Effector memory CD4-positive, alpha-beta T cell (primary cell): ENCODE measurements around the gene OSTC.
"Not testable (repeated sequence)": the region's sequence is repeated elsewhere in the genome, so short reads cannot be mapped to it uniquely, and the experiment has no call there.

Source experiments
- DNase-seq, 3 donors: peaks; one replicate each; pipeline ENCODE4 v3.0.0-alpha.2; 2020
- H3K27ac ChIP-seq: 2 replicates; pipeline ENCODE4 v1.7.0; 2013; ENCODE audit warnings: mild to moderate bottlenecking, low read length, moderate library complexity; ENCODE audit not compliant: insufficient read depth, poor library complexity, severe bottlenecking
- H3K27me3 ChIP-seq: replicated peaks from 2 replicates; pipeline ENCODE4 v1.7.0; 2013; ENCODE audit warnings: mild to moderate bottlenecking, low read length; ENCODE audit not compliant: insufficient read depth, control insufficient read depth, poor library complexity, severe bottlenecking
- H3K36me3 ChIP-seq: 2 replicates; pipeline ENCODE4 v1.7.0; 2013; ENCODE audit warnings: mild to moderate bottlenecking, low read length, moderate library complexity; ENCODE audit not compliant: control insufficient read depth, insufficient read depth
- H3K4me1 ChIP-seq: 2 replicates; pipeline ENCODE4 v1.7.0; 2013; ENCODE audit warnings: low read length, mild to moderate bottlenecking; ENCODE audit not compliant: control insufficient read depth, insufficient read depth, poor library complexity, severe bottlenecking
- H3K4me3 ChIP-seq: 2 replicates; pipeline ENCODE4 v1.7.0; 2013; ENCODE audit warnings: low read length, low read depth, mild to moderate bottlenecking; ENCODE audit not compliant: insufficient read depth, poor library complexity, severe bottlenecking
- H3K9me3 ChIP-seq: 2 replicates; pipeline ENCODE4 v1.7.0; 2013; ENCODE audit warnings: mild to moderate bottlenecking, low read length, moderate library complexity; ENCODE audit not compliant: control insufficient read depth

The OSTC gene

DNA sequence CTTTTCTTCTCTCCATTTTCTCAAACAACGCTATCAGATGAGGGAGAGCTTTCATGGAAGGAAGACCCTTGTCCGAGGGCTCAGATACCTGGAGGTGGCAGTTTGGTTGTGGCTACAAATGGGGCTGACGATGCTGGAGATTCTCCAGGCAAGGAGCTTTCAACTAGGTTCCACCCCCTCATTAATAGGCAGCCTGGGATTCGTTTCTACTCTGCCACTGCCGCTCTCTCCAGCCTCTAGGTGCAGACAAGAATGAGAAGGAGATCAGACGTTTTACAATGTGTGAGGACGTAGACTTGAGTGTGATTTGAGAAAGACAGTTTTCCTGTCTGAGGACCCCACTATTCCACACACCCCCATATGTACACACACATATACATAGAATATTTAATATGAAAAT lies 59.3 kb downstream of the OSTC start:
- Histone ChIP-seq H3K36me3 (no peaks in the 10 kb centered on the region), H3K4me3 (no peak overlapping the region), H3K27ac (no peak overlapping the region), H3K27me3 (no peaks in the 10 kb centered on the region), H3K4me1 (no peaks in the 10 kb centered on the region), H3K9me3 (no peaks in the 10 kb centered on the region)
- DNase-seq: no peak

DNA sequence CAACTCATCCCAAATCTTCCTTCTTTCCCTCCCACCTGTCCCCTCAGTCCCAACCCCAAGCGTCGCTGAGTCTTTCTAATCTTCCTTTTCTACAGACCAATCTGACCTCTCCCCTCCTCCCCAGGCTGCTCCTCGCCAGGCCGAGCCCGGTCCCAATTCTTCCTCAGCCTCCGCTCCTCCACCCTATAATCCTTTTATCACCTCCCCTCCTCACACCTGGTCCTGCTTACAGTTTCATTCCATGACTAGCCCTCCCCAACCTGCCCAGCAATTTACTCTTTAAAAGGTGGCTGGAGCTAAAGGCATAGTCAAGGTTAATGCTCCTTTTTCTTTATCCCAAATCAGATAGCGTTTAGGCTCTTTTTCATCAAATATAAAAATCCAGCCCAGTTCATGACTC lies 60.2 kb downstream of the OSTC start:
- not testable (repeated sequence) for H3K9me3 ChIP-seq, H3K27me3 ChIP-seq, H3K4me3 ChIP-seq, H3K27ac ChIP-seq, H3K36me3 ChIP-seq, DNase-seq, H3K4me1 ChIP-seq

DNA sequence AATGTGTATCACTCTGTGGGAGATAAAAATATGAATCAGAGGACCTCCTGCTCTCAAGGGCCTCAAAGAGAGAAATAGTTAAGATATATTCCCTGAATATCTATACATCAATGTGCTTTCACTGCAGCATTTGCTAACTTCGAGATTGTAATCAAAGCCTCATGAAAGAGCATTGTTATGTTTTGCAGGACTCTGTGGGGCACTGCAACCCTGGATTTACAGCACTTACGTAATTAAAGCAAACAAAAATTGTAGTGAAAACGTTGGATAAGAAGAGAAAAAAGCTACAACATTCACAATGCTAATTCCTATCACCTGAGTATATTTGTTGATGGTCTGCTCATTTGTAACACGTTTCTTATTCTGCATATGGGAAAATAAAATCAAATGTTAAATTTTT lies 64.5 kb downstream of the OSTC start:
- no peaks in the 10 kb centered on the region for H3K9me3 ChIP-seq
- no peak overlapping the region for H3K27ac ChIP-seq
- H3K4me3 ChIP-seq: no peak overlapping the region
- H3K27me3 ChIP-seq: no peaks in the 10 kb centered on the region
- H3K36me3 ChIP-seq: no peaks in the 10 kb centered on the region
- no peaks in the 10 kb centered on the region for H3K4me1 ChIP-seq
- no peak for DNase-seq

DNA sequence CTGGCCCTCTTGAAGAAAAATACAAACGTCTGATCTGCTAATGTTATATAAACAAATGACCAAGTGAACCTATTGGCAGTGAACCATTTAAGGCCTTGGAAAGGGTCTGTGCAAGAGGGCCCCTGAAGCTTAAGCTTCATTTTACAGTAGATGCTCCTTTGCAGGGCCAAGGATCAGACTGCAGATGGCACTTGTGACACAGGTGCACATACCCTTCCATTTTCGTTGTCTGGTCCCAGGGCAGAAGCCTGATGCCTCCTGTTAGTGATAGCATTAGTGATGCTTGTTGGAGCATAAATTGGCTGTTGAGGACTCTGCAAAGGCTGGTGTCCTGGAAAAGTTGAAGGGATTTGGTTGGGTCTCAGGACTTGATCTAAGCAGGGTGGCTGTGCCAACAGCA lies 65.9 kb downstream of the OSTC start:
- no peak for DNase-seq
- no peaks in the 10 kb centered on the region for H3K4me1 ChIP-seq

DNA sequence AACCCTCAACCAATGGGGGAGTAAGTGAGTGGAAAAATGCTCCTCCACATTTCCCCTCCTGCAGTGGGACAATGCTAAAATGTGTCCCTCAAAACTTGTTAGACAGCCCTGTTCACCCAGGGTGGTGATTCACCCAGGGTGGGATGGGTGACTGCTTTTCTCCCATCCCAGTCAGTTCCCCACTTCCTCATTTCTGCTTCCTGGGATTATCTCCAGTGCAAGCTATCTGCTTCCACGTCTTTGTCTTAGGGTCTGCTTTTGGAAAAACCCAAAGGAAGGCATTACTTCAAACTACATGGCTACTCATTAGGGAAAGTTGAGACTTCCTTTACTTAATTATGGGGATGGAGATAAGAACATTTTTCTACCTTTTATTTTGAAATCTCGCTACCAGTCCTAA lies 67.0 kb downstream of the OSTC start:
- Histone ChIP-seq H3K27me3 (no peaks in the 10 kb centered on the region), H3K36me3 (no peaks in the 10 kb centered on the region), H3K9me3 (no peaks in the 10 kb centered on the region), H3K27ac (no peak overlapping the region), H3K4me3 (no peak overlapping the region), H3K4me1 (no peaks in the 10 kb centered on the region)
- no peak for DNase-seq

More for the DNA sequence above, 65.9 kb downstream of the OSTC start:
- Histone ChIP-seq H3K27me3 (no peaks in the 10 kb centered on the region), H3K27ac (no peak overlapping the region), H3K36me3 (no peaks in the 10 kb centered on the region), H3K4me3 (no peak overlapping the region), H3K9me3 (no peaks in the 10 kb centered on the region)
